Limb (tissue), 2 donors: ENCODE data around the gene BLVRB.
"Not testable (repeated sequence)": the region's sequence is repeated elsewhere in the genome, so short reads cannot be mapped to it uniquely, and the experiment has no call there.

ENCODE experiments used
- DNase-seq, 2 donors: peaks; one replicate each; pipeline ENCODE4 v3.0.0-alpha.2; 2016; ENCODE audit errors: extremely low spot score in 2 of 2

Gene BLVRB

DNA sequence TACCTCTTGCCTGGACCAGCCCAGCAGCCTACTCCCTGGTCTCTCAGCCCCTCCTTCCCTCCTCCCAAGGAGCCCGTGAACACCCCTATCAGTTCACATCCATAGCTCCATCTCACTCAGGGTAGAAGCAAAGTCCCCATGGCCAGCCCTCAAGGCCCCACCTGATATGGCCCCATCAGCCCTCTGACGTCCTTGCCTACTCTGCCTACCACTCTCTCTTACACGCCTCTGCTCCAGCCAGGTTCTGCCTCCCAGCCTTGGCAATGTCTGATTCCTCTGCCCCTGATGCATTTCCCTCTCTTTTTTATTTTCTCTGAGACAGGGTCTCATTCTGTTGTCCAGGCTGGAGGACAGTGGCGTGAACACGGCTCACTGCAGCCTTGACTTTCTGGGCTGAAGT, 13.5 kb downstream of the BLVRB start:
- DNase-seq, result no peak

DNA sequence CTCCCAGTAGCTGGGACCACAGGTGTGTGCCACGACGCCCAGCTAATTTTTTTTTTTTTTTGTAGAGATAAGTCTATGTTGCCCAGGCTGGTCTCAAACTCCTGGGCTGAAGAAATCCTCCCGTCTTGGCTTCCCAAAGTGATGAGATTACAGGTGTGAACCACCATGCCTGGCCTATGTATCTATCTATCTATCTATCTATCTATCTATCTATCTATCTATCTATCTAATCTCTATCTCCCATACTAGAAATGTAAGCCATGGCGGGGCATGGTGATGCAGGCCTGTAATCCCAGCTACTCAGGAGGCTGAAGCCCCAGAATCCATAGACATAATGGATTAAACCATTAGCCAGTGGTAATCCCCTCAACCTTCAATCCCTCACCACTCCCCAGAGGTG, 14.9 kb downstream of the BLVRB start:
- DNase-seq, result no peak

DNA sequence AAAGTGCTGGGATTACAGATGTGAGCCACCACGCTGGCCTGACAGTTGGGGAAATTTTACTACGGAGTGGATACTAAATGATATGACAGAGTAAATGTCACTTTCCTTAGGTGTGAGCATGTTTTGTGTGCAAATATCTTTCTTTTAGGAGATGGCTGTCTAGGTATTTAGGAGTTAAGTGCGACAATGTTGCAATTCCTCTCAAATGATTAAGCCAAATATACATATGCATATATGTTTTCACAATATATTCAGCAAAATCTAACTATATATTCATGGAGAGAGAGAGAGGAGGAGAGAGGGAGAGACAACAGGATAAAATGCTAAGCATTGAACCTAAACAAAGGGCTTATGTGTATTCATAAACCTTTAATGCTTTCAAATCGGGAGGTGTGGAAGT, 16.0 kb downstream of the BLVRB start:
- no peak for DNase-seq

DNA sequence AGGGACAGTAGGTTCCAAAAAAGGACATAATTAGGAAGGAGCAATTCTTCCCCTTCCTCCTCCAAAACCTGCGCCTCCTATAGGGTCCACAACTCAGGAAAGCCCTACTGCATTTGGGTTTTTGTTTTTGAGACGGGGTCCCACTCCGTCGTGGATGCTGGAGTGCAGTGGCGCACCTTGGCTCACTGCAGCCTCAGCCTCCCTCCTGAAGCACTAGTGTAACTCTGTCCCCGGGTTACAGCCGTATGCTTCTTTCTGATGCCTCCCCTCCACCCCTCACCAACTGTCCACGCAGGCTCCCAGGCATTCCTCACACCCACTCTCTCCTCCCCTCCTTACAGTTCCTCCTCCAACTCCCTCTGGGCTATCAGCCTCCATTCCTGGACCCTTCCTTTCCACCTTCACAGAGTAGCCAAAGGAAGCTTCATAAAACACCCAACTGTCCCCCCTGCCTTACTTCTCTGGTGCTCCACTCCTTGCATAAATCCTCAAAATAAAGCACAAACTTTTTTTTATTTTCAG, 19.2 kb downstream of the BLVRB start:
- DNase-seq, result no peak

DNA sequence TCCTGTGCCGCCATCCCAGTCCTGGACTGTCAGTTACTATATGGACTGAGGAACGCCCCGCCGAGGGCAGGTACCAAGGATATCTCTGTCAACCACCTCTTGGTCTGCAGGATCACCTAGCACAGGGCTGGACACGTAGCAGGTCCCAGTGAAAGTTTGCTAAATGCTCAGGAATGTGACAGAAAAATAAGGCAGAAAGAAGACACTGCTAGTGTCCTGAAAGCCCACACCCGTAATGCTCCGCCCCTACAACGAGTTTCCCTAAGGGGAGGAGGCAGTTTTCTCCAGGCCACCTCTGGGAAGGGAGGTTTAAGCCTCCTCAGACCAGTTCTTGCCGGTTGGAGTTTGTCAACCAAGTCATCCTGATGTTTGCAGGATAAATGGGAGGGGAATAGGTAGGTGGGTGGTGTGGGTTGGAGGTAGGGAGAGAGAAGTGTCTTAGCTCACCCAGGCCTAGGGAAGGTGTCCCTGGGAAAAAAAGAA, 19.7 kb downstream of the BLVRB start:
- no peak for DNase-seq

DNA sequence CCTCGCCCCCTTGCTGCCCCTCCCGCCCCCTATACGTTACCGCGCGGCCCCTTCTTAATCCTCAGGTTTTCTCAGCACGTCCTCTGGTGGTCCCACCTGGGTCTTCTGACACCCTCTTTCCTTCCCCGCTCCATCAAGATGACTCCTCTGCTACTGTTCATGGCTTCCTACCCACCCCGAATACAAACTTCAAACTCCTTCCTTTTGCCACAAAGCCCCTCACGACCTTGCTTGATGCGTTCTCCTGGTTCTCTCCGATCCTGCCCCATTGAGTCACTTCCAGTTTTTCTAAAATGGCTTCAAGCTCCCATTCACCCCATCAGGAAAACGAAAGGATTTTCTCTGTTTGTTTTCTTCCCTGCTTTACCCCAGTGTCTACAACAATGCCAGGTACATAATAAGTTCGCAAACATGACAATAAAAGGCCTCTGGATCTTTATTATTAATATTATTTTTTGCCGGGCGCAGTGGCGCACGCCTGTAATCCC, 20.7 kb downstream of the BLVRB start:
- DNase-seq, result no peak

DNA sequence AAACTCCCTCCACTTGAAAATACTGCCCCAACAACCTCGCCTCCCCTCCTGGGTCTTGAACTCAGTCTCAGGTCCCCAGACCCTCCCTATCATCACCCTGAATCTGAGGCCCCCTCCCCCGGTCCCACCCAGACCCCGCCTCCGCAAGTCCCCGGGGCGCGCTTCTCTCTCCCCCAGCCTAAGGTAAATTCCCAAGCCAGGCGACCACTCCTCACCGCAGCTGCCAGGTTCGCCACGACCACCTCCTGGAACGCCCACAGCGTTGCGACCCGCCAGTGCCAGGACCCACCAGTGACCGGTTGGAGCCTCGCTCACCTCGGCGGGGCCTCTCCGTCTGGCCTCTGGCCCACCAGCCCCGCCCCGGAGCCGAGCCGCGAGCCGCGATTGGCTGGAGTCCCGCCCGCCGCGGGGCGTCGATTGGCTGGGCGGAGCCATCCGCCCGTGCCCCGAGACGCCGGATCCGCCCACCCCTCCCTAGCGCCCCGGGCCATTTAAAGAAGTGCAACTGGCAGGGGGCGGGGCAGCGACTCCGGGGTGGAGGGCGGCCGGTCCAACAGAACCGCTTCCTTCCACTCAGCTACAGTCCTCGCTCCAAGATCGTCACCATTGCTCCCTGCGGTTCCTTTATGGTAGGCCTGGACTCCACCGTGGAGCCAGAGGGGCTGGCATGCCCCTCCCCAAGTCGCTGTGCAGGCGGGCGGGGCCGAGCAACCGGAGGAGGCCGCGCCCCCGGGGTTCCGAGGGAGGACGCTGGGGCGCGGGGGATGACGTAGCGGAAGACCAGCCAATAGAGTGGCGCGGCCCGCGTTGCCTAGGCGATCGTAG, 21.3 kb downstream of the BLVRB start, which contains the start of gene SERTAD3:
Gene SERTAD3, minus strand, starts transcription at position 336 of the 825 bp plus-strand sequence. CDS start 2,255 bp downstream, outside the sequence.
- DNase-seq, result peak; percentile 98 to 99

DNA sequence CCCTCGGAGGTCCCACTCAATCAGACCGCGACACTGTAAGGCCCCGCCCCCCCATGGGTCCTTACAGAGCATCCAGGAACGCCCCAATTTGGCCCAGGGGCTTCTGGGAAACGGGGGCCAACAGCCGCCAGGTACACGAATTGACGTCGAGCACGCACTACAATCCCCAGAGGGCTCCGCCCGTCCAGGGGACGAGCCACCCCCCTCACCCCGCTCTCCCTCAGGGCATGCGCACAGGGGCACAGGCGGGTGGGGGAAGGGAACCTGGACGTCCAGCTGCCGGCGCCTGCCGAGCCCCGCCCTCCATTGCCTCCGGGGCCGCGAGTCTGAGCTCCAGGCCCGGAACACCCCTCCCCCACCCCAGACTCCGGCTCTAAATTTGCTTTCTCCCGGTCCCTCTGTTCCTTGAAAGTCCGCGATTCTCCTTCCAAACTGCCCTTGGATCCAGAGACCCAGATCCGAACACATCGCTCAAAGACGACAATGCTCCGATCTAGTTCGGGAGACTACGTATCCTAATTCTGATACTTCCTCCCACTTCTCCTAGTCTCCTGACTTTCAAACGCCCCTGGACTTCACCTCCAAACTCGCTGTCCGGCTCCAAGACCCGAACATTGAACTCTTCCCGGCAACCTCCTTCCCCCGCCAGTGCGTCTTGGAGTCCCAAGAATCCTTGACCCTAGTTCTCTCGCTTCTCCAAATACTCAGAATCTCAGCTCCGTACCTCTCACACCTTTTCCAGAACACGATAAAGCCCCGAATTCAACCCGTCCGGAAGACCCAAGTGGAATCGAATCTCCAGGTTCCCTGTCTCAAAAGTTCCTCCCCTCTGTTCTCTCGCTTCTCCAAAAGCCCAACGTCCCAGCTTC, 22.2 kb downstream of the BLVRB start:
- peak; percentile 99 for DNase-seq

DNA sequence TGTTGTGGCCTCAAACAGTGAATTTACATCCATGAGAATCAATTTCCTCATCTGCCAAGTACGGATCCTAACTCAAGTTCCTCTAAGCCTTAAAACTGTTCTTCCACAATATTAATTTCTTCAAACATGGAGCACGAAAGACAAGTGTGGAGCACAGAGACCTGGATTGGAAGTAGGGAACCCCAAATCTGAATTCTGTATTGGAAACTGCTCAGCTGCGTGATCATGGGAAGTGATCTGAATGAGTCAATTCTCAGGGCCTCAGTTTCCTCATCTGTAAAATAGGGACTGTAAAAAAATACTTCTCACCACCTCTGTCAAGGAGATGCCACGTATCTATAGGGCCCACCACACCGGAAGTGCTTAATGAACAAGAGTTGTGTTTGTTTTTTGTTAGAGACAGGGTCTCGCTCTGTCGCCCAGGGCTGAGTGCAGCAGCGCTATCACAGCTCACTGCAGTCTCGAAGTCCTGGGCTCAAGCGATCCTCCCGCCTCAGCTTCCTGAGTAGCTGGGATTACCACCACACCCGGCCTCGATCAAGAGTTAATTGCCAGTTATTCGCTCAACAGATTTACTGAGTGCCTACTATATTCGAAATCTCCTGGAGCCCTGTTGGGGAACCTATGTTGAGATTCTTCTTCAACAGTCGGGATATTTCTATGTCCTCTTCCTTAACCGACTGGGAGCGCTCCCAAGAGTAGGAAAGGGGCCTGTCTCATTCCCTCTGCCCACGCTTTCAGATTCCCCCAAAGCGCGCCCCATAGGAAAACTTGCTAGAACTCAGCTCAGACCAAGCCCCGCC, 23.0 kb downstream of the BLVRB start:
- no peak for DNase-seq

DNA sequence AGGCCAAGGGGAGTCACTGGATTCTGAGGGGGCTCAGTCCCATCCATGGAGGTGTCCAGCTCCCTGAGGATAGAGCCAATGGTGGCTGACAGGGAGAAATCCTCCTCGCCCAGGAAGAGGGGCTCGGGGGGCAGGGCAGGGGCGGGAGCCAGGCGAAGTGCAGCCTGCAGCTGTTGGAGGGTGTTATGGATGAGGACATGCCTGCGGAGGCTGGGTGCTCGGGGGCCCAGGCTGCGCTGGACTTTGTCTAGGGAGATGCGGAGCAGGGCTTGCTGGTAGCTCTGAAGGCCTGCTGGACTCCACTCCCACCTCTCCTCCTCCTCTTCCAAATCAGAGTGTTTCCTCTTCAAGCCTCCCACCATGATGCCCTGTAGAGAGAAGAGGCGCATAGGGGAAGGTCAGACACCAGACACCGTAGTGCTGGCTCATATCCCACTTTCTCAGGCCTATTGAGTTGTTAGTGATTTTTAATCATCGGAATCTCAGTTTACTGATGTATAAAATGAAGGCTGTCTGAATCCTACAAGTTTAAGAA, 23.8 kb downstream of the BLVRB start:
- no peak for DNase-seq

DNA sequence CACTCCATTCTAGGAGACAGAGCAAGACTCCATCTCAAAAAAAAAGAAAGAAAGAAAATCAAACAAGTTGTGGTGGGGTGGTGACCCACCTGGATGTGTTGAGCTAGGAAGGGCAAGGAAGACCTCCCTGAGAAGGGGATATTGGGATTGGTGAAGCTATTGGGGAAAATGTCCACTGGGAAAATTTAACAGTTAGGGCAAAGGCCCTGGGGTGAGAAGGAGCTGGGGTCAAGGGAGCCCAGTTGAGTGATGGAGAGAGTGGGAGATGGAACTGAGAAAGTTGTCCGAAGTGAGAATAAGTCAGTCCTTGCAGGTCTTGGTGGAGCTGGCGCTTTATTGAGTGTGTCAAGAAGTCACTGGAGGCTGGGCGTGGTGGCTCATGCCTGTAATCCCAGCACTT, 27.3 kb downstream of the BLVRB start:
- no peak for DNase-seq

DNA sequence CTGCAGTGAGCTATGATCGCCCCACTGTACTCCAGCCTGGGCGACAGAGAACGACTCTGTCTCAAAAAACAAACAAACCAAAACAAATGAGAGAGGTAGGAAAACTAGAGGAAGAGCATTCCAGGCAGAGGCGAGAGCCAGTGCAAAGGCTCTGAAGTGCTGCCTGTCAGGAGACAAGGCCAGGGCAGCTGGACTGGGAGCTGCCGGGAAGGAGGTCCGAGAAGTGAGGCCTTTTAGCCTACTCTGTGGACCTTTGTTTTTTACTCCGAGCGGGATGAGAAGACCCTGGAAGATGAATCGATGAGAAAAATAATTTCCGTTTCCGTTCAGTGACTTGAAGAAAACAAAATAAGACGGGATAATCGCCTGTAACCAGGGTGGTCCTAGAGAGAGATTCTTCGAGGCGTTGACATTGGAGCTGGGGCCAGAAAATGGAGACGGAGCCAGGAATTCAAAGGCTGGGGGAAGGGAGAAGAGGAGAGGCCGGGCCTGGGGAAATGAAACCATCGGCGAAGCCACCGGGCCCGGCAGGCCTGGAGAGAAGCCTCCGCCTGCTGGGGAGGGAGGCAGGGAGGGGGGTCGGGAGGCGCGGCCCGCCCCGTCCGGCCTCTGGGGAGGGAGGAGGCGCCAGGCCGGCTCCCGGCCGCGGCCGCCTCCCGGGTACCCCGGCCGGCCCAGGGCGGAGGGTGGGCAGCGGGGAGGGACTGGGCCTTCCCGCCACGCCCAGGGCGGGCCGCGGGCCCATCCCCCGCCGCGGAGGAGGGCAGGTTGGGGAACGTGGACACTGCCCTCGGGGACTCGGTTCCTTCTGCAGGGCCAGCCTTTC, 31.9 kb downstream of the BLVRB start:
- DNase-seq, result peak; percentile 90 to 91

DNA sequence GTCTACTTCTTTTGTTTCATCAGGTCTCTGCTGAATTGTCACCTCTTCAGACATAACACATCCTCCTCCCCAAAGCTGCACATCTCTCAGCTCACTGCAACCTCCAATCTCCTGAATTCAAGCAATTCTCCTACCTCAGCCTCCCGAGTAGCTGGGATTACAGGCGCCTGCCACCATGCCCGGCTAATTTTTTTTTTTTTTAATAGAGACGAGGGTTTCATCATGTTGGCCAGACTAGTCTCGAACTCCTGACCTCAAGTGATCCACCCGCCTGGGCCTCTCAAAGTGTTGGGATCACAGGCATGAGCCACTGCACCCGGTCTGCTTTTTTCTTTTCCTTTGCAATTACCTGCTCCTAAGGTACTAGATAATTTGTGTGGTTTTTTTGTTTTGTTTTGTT, 32.8 kb downstream of the BLVRB start:
- not testable (repeated sequence) for DNase-seq

DNA sequence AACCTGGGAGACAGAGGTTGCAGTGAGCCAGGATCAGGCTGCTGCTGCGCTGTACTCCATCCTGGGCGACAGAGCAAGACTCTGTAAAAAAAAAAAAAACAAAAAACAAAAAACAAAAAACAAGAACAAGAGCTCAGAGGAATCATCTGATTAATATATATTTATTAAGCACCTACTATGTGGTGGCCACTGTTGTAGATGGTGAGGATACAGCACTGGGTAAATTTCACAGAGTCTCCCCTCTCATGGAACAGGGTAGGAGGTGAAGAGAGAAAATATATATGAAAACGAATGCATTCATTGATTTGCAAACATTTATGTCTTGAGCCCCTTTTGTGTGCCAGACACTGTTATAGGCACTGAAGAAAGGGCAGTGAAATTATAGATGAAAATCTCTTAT, 33.8 kb downstream of the BLVRB start:
- DNase-seq, result no peak

DNA sequence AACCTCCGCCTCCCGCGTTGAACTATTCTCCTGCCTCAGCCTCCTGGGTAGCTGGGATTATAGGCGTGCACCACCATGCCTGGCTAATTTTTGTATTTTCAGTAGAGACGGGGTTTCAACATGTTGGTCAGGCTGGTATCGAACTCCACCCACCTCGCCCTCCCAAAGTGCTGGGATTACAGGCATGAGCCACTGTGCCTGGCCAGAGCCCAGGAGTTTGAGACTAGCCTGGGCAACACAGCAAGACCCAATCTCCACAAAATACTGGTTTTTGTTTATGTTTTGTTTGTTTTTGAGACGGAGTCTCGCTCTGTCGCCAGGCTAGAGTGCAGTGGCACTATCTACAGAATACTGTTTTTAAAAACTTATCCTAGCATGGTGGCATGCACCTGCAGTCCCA, 35.3 kb downstream of the BLVRB start:
- DNase-seq, result not testable (repeated sequence)

DNA sequence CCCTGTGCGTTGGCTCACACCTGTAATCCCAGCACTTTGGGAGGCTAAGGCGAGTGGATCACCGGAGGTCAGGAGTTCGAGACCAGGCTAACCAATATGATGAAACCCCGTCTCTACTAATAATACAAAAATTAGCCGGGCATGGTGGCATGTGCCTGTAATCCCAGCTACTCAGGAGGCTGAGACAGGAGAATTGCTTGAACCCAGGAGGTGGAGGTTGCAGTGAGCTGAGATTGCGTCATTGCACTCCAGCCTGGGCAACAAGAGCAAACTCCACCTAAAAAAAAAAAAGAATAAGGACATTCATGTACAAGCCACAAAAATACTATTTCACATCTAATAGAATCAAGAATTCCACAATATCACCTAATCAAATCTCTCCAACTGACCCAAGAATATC, 37.3 kb downstream of the BLVRB start:
- not testable (repeated sequence) for DNase-seq

DNA sequence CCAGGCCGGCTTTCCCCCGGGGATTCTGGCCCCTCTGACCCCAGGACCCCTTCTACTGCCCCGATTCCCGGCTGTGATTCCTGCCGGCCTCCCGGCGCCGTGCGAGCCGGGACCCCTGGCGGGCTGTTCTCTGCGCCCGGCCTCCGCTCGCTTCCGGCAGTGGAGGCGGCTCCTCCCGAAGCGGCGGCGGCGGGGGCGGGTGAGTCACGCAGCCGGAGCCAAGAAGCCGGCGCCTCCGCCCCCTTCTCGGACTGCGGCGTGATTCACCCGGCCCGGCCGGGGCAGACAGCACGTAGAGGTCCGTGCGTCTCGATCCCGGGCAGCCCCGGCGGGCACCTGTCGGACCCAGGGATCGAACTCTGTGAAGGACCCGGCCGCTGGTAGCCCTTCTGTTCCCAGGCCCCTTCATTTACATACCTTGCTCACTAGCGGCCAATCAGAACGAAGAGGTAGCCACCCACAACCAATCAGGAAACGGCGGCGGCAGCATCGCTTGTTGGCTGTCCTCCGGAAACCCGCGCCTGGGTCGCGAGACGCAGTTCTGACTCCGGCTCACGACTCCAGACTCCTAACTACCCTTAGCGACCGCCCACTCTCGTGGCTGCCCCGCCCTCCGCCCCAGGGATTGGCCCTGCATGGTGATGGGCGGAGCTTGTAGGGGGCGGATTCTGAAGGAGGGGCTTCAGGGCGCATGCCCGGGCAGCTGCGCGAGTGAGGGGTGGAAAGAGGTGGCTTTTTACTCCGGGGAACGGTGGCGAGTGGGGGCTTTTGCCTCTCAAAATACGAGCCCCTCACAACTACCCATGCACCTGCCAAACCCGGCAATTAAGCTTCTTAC, 39.9 kb downstream of the BLVRB start, which contains the start of gene SERTAD1:
Gene SERTAD1, minus strand, starts transcription at position 543 of the 838 bp plus-strand sequence. CDS start 2,446 bp downstream, outside the sequence.
- peak; percentile 99 to 100 for DNase-seq

DNA sequence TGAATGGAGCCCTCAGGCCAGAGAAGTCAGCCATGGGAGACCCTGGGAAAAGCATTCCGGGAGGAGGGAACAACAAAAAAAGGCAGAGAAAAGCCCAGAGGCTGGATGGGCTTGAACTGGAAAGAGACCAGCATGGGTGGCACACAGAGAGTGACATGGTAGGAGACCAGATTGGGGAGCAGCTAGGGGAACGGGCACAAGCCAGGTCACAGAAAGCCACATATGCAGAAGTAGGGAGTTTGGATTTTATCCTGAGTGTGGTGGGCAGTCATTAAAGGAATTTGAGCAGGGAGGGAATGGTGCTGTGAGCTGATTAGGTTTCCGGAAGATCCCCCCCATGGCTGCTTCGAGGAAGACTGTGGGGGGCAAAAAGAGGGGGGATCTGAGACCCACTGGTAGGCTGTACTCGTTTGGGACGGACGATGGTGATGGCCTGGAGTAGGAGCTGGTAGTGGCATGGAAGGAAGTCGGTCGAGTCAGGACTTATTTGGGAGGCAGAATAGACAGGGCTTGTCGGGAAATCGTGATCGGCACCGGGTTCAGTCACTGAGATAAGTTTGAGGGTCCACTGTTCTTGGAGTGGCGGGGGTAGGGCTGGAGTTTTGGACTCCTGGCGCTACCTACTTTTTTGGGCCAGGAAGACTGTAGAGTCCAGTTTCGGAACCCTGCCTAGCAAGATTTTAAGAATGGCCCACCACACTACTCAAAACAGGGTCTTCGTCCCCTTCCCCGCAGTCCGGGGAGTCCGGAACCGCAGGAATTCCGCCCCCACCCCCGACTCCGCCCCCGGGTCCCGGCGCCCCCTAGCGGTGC, 40.7 kb downstream of the BLVRB start:
- peak in 1 of 2 donors; percentile 59 for DNase-seq
